LoVo (cell line): ENCODE results near the gene WBP1.
"Not testable (repeated sequence)": the region's sequence is repeated elsewhere in the genome, so short reads cannot be mapped to it uniquely, and the experiment has no call there.

Source experiments
- DNase-seq: peaks from one replicate; pipeline ENCODE4 v3.0.0-alpha.2; 2016; ENCODE audit warnings: low spot score

The WBP1 gene

DNA sequence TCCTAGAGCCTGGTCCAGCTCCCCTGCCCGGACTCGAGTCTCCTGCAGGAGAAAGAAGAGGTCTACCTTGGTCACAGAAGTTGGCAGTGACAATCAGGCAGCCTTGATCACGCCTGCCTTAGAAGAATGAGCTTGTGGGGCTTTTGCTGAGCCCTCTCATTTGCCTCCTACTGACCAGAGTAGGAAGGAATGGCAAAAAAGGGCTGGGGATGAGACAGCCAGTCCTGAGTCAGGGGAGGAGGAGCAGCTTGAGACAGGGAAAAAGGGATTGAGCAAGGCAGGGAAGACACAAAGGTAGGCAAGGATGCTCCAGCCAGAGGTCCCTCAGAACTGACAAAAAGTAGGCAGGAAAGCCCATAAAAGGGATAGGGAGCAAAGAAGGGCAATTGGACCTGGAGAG is 30.7 kb upstream of the WBP1 start:
- DNase-seq: no peak

DNA sequence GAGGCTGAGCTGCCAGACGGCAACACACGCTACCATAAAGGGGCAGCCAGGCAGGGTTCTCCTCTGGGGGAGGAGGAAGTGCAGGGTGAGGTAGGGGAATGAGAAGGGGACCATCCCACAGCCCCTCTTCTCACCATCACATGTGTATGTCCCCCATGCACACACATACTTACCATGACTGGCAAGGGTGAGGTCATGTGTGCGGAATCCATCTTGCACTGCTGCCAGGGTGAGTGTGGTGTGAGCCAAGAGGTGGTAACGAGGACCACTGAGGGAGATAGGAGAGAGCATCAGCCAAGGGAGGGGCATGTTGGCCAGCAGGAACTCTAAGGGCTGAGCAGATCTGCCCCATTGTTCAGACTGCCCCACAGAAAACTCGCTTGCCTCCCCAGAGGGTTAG is 29.6 kb upstream of the WBP1 start:
- no peak for DNase-seq

DNA sequence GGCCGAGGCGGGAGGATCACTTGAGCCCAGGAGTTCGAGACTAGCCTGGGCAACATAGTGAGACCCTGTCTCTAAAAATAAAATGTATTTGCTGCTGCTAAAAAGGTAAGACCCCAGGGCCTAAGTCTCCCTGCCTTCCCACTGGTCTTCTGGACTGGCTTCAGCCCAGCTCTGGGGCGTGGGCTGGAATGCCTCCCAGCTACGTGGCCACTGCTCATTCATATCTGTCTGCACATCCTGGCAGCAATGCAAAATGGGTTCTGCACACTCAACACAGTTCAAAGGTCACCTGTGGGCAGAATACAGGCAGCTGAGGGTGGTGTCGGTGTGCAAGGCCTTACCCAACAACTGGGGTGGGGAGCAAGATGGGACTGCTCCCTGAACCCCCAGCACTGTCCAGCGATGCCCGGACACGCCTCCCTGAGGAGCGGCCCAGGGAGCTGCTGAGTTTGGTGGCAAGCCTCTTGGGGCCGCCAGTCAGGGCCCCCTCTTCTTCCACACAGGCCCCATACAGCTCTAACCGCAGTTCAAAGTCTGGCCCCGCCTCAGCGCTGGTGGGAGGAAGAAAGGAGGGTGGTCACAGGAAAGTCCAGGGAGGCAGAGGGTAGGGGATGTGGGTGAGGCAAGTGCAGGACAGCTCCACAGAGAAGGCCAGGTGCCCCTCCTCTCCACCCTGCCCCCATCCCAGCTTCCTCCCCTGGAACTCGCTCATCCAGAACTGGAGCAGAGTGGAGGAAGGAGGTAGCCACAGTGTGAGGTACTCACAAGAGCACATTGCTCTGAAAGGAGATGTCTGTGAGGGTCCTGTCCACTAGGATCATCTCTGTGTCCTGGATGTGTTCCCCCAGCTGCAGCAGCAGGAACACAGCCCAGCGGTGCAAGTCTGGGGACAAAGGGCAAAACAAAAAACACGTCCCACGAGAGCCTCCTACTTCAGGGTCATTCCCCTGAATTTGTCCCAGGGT is 28.5 kb upstream of the WBP1 start:
- no peak for DNase-seq

DNA sequence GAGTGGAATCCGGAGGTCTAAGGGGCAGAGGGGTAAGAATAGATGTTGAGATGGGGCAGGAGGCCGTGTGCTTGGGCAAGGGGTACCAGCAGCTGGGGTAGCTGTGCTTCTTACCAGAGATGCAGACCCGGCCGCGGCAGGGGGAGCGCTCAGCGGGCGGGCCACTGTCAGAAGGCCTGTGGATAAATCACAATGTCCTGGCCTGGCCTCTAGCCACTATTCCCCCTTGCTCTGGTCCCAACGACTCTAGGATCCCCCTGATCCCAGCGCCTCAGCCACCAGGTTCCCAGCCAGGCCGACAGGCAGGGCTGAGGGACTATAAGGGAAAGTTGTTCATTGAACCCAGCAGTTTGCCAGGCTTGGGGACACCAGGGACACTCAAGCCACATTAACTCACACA is 27.7 kb upstream of the WBP1 start:
- DNase-seq: no peak

DNA sequence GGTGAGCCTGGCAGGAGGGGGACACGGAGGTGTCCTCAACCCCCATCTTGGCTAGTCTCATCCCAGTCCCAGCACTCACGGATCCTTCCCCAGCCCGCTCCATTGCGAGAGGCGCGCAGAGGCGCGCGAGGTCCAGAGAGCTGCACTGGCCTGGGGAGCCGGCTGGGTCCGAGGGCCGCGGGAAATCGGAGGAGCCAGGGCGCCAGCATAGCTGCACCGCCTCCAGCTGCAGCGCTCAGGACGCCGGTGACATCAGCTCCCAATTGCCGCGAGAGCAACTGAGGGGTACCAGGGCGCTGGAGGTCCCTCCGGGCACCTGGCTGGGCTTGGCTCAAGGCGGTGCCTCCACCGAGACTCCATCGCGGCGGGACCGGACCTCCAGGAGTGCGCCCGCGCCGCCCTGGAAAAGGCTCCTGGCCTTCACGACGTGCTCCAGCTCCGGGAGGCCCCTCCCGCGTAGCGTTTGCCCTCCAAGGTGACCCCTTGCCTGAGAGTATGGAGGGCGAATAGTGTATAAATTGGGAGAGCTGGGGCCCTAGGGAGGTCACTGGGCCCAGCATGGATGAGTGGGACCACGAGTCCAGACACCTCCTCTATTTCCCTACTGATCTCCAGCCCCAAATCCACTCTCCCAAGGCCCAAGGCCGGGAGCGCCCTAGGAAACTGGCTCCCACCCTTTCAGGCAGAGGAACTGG is 22.0 kb upstream of the WBP1 start:
- DNase-seq: no peak

DNA sequence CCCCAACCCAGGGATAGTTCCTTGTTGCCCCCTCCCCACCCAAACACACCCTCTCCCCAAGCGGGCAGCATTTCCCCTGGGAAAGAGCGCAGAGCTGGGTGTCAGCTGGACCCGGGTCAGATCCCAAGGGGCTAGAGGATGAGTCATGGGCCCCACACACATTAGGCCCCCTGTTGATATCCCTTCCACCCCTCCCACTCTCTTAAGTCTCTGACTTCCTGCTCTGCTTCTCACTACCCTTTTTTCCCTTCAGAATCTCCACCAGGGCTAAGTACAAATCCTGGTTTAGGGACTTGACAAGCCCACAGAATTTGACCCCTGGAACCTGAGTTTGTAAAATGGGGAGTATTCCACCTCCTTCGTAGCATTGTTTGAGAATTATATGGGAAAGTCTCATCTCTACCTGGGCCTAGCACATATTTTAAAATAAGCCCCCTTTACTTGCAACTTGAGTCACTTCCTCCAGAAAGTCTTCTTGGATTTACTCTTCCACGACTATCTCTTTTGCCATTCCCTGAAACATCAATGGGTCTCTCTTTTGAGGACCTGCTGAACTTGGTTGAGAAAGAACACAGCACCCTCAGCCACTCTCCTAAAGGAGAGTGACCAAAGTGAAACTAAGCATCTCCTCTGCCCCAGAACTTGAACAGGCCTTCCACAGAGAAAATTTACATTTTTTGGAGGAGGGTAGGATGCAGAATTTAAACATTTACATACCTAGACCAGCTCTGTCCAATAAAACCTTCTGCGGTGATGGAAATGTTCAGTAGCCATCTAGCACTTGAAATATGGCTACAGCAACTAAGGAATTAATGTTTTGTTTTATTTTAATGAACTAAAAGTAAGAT is 21.2 kb upstream of the WBP1 start:
- DNase-seq: no peak

DNA sequence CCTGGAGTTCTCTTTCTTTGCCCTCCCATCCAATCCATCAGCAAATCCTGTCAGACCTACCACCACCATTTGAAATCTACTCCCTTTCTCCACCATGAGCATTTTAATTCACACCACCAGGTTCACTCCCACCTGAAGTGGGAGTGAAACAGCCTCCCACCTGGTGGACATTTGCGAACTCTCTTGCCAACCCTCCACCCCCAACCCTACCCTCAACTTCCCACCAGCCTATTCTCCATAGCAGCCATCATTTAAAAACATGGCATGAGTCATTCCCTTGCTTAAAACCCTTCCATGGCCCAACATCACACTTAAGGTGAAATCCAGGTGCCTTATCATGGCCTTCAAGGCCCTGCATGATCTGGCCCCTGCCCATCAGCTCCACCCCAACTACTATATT is 20.0 kb upstream of the WBP1 start:
- no peak for DNase-seq

DNA sequence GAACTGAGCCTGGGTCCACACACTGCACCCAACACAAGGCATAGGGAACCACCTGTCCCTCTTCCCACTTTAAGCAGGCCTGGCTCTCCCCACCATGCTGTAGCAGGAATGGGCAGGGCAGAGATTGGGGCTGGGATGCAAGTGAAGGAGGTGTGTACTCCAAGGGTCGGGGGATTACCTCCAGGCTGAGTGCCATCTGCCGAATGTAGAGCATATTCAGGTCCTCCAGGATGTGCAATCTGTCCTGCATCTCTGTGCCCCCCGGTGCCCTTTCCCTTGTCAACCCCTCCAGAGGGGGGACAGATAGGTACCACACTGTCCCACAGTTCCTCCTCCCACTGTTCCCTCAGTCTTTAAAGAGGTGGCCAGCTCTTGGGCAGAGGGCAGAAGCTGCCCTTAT is 18.9 kb upstream of the WBP1 start:
- no peak for DNase-seq

DNA sequence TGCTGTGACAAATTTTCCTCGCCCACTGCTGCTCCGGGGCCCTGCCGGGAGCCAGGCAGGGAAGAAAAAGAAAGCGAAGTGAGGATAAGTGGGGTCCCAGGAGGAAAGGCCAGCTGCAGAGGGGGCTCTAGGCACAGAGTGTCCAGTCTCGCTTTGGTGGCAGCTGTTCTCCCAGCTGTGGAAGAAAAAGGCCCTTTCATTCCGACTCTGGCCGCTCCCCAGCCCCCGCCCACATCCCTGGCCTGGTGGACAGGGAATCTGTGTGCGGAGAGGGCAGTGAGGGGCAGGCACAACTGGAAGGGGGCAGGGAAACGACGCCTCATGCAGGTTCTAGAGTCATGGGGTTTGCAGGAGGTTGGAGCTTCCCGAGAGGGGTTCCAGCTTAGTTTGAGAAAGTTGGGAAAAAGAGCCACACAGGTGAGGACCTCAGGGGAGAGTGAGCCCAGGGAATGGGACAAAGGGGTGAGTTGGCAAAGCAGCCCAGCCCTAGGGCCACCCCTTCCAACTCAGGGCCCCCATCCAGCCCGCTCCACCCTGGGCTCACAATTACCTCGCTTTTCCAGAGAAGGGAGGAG is 18.3 kb upstream of the WBP1 start:
- DNase-seq: no peak

DNA sequence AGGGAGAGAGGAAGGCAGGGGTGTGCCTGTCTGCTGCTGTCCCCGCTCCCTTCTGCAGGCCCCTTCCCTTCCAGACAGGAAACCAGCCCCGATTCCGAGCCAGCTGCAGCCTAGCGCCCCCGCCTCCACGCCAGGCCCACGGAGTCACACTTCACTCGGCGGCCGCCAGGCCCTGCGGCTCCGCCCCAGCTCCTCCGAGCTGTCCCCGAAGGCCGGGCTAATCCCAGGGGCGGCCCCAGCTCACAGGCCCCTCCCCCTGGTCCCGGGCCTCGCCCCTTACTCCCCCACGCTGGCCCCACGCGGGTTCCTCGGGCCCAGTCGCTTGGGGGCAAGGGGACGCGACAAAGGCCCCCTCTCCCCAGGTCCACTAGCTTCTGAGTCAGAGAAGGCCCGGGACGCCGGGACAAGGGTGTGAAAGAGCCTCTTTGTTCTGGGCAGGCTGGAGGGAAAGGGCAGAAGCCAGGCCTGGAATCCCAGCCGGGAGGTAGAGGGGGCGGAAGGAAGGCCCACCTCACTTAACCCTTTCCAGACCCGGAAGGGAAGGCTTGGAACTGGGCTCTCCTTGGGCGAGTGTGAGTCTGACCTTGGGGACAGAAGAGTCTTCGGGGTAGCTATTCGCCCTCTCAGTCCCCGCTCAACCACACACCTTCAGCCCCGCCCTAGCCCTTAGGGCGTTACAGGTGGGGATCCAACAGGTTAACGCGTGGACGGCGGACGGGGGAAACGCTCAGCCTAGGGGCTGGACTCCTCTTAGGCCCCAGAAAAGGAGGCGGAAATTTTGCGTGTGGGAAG is 17.7 kb upstream of the WBP1 start:
- DNase-seq: peak; percentile 82

DNA sequence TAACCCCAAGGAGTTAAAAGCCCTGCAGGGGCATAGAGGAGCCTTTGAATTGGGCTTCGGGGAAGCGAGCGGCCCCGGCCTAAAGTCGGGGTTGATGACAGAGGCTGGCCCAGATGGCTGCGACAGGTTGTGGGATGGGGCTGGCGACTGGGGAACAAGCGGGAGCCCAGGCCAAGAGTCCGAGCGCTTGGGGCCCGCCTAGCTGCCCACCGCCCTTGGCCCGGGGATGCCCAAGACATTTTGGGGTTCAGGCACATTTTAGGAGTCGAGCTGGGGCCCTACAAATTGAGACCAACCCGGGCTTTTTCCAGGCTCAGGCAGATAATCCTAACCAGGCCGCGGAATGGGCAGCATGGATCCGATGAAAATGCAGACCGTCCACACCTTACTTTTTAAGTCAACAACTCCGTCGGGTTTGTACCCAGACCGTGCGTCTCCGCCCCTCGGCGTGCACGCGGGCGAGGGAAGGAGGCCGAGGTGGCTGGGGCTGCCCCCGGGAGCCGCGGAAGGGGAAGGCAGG is 17.0 kb upstream of the WBP1 start:
- no peak for DNase-seq

DNA sequence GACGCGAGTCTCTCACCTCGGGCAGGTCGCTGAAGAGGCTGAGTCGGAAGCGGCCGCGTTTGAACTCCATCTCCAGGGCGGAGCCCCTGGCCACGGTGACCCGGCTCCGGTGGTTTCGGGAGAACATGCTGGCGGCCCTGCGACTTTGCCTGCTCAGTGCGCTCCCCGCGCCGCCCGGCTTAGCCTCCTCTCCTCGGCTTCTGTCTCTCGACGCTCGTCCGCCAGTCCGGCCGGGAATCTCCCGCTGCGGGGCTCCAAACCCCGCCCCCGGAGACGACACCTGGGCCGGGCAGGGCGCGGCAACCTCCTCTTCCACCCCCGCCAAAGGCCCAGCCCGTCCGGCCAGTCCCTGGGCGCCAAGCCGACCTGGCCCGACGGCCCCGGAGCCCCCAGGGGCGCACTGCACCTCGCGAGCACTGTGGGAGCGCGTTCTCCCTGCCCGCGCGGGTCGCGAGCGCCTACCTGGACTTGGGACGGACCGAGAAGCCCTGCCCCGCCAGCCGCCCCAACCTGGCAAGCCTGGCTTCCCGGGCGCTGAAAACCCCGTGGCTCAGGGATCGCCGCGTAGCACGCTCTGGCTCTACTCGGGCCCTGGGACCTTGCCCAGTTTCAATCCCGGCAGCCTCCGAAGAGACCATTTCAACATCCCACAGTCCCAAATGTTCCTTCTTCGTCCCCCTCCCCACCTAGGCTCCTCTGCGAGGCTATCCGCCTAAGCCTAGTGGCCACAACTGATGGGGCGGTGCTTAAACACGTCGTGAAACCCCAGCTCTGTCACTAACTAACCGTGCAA is 16.4 kb upstream of the WBP1 start, which contains the start of gene RTKN:
Gene RTKN, minus strand, starts transcription at position 248 of the 793 bp plus-strand sequence. Its CDS starts 121 bp downstream, at position 127.
- DNase-seq: peak; percentile 85

DNA sequence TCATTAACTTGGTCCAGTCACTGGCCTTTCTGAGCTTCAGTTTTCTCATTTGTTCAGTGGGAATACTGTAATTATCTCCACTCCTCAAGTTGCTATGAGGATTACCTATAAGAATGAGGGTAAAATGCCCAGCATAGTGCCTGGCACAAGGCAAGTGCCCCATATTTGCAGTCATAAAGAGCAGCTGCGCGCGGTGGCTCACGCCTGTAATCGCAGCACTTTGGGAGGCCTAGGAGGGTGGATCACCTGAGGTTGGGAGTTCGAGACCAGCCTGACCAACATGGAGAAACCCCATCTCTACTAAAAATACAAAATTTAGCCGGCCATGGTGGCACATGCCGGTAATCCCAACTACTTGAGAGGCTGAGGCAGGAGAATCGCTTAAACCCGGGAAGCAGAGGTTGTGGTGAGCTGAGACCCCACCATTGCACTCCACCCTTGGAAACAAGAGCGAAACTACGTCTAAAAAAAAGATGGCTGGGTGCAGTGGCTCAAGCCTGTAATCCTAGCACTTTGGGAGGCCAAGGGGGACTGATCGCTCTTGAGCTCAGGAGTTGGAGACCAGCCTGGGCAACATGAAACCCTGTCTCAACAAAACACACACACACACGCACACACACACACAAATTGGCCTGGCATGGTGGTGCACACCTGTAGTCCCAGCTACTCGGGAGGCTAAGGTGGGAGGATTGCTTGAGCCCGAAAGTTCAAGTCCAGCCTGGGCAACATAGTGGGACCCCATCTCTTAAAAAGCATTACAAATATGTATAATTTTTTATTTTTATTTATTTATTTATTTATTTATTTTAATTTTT is 15.5 kb upstream of the WBP1 start:
- not testable (repeated sequence) for DNase-seq

DNA sequence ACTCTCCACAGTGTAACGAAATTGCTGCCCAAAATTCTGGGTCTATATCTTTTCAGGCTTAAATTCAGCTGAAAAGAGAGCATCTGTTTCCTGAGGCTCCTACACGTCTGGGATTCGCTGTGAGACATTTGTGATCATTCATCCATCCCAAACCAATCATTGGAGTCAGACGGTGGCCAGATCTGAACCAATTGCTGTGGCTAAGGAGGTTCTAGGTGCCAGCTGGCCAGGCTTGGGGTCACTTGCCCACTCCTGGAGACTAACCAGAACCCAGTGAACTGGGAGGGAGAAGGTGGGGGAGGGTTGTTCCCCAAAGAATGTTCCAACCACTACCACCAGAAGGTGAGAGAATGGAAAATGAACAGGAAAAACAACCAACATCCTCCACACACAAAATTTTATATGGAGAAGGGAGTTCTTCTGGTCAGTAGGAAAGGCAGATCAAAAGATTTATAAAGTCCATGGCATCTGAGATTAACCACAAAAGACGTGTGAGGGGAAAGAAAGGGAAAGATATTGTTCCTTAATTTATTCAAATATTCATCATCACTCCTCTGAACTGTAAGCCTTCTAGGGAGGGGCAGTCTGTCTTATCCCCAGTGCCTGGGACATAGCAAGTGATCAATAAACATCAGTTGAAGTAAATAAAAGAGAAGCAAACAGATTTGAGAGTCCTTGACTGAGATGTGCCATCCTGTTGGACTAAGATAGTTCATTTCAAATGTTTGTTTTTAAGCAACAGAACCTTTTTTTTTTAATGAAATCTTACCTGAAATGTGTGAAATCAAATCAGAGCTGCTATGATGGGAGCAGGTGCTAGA is 13.5 kb upstream of the WBP1 start:
- no peak for DNase-seq

DNA sequence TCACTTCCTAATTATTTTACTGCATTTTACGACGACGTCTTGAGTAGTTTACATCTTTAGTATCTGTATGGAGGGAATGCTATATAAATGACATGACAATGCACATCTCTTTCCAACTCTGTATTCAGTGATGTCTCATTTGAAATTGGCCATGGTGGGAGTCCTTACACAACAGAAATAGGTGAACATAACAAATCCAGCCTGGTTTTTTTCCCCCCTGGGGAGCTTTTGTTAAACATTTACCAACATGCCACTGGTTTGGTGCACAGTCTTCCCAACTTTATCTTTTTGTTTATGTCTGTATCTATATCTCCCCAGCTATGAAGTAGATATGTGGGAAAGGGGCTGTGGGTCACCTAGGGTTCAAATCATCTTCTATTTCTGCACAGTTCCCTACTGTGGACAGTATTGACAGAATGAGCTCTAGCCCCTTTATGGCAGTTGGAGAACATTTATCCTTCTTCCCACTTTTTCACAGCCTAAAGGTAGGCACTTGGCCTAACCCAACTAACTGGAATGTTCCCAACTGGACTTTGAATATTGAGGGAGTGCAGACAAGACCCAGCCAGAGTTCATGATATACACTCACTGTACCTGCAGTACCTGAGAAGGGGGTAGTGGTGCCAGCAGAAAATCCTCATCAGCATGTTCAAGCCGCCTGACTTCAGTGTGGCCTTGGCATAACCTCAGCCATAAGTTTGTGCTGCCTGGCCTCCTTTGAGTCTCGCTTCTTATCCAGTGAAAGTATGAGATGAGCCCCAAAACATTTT is 10.8 kb upstream of the WBP1 start:
- no peak for DNase-seq

DNA sequence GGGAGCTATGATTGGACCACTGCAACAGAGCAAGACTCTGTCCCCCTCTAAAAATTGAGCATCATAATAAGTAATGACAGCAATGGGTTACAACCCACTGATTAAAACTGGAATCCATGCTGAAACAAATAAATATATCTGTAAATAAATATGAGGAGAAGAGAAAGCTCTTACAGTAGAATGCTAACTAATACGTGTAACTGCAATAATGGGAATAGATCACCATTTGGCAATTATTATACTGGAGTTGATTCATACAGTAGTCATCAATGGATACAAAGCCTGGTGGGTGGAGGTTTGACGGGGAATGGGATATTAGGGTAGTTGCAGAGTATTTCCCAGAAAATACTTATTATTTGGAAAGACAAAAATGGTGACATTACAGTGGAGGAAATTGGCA is 9.5 kb upstream of the WBP1 start:
- no peak for DNase-seq

DNA sequence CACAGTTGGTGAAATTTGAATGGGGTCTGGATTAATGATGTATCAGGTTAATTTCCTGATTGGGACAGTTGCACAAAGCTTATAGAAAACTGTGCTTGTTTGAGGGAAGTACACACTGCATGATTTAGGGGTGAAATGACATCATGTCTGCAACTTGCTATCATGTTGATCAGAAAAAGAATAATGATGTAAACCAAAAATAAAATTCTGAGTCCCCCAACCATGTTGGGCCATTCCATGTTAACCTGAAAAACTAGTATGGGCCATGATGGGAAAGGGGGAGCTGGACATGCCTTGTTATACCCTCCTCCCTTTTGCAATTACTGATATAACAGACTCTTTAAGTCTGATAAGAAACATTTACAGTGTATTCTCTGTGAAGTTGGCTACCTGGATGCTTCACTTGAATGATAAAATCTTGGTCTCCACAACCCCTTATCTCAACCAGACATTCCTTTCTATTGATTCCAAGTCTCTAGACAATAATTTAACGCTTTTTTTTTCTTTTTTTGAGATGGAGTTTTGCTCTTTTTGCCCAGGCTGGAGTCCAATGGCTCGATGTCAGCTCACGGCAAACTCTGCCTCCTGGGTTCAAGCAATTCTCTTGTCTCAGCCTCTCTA is 7.6 kb upstream of the WBP1 start:
- no peak for DNase-seq
